ENCODE results near the gene LBHD2.

Gene LBHD2

DNA sequence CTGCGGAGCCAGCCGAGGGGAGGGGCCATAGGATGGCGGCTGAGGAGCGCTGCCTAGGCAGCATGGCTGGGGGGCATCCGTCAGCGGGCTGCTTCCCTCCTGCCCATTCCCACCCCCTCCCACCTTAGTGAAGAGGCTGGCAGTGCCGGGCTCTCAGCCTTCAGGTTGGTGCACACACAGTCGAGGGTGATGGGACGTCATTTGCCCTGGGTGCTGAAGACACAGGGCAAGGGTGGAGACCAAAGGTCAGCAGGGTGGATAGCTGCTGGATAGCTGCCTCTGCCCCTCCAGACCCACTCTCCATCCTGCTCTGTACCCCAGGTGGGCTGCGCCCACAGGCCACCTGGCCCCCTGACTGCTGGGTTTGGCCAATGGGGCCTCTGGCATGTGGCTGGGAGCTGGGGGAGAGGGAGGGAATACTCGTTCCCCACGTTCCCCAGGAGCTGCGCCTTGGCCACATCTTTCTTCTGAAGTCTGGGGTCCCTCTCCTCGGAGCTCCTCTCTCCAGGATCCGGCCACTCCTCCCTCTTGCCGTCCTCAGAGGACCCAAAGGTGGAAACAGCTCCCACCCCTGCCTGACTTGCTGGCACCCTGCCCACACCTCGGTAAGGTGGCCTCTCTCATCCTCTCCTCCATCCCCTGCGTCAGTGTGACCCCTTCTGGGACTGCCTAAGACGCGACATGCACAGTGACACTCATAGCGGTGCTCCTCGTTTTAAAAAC is 15.5 kb upstream of the LBHD2 start:
- no peak for DNase-seq

DNA sequence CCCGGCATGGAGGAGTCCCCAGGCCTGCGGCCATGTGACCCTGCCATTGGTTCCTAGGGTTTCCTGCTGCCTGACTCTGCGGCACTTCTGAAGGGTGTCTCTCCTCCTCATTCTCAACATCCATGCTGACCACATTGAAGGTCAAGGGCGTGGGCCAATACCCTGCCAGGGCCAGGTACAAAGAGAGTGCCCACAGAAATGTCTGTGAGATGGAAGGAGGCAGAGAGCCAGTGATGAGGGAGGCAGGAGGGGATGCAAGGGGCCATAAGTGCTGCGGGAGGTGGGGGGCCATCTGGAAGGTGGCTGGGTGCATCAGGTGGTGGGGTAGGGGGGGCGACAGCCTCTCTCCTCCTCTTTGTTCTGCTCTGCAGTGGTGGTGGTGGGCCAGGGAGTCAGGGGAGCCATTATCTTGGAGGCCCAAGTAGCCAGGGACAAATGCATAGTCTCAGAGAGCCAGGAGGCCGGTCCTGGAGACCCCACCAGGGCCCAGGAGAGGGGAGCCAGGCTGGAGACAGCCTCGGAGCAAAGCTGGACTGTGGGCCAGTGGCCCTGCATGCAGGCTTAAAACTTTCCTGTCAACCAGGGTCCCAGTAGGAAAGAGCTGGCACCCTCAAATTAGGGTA is 13.6 kb upstream of the LBHD2 start:
- no peak for DNase-seq

DNA sequence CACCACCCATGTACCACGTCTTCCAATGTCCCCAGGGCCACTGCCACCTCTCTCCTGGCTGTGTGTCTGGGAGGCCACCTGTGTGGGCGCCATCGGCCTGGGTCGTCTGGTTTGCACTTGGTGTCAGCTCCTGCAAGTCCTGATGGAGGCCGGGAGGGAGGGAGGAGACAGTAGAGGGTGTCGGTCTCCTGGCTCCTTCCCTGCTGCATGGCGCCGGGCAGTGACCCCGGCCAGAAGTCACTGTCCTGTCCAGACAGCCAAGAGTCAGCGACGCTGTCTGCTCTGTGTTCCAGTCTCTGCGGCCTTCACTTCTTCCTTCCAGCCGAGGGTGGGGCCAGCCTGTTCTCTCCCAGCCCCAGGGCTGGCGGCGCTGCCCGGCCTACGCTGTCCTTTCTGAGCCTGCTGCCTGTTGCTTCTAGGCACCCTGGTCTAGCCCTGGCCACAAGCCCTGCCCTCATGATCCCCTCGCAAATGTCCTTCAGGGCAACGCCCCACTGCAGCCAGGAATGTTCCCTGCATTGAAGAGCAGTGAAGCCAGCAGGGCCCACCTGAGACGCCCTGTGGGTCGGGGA is 13.0 kb upstream of the LBHD2 start:
- no peak for DNase-seq

DNA sequence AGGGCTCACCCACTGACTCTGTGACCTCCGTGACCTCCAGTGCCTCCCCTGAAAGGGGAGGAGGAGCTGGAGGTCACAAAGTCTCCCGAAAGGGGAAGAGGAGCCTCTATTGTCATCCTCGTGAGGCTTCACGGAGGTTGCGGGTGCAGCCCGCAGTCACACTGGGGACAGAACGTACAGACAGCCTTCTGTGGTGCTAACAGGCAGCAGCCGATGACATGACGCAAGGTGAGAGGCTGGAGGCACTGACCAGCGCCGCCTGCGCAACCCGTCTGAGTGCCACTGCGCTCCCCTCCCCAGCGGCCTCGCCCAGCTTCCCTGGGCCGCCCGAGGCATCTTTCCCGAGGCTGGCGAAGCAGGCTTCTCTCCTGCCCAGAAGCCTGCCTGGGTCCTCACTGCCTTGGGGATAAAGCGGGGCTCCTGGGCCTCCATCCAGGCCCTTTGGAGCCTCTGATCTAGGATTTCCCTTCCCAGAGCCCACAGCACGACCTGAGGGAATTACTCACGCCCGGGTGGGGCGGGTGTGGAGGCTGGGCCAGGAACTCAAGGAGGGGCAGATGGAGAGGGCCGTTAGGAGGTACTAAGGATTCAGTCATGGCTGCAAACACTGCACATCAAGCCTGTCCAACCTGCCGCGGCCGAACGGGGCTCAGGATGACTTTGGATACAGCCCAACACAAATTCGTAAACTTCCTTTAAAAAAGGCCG is 12.3 kb upstream of the LBHD2 start:
- DNase-seq = no peak

DNA sequence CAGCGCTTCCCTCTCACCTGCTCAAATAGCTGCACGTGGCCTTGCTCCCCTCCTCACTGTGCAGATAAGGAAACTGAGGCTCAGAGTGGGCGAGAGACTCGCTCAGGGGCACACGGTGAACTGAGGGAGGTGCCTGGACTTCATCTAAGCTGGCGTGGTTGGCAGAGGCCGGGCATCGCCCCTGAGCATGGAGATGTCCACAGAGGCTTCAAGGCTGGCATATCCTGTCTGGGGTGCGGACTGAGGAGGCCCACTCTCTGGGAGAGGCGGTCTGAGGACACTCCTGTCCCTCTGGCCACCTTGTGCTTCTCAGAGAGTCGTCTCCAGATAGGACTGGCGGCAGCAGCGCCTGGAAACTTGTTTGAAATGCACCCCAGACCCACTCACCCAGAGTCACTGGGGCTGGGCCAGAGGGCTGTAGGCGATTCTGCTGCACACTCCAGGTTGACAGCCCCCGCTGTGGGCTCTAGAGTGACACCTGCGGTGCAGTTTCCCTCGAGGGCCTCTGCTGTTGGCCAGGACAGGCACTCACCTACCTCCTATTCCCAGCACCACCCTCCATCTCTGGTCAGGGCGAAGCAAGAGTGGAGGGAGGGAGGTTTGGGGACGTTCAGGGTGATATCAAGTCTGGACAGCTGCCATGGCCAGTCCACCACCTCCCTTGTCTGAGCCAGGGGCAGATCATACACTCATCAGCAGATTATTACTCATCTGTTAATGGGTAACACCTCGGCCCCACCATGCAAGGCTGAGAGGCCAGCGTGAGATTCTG is 11.2 kb upstream of the LBHD2 start:
- no peak for DNase-seq

DNA sequence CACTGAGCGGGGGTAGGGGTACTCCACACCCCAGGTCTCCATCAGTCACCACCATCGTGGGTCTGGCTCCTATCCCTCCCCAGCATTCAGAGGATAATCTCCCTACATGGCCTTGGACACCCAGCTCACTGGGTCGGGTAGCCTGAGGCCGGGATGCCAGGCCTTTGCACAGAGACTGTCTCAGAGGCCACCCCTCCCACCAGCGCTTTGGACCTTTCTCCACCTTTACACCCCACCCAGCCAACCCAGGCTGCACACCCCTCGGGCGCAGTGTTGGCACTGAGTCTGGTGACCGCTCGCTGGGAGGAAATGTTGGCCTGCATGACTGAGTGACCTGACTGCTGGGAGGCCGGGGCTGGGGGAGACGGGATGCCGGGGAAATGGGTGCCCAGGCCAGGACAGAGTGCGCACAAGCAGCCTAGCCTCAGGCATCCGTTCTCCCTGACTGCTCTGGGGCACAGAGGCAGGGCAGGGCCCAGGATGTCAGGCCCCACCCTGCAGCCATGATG is 10.6 kb upstream of the LBHD2 start:
- no peak for DNase-seq

DNA sequence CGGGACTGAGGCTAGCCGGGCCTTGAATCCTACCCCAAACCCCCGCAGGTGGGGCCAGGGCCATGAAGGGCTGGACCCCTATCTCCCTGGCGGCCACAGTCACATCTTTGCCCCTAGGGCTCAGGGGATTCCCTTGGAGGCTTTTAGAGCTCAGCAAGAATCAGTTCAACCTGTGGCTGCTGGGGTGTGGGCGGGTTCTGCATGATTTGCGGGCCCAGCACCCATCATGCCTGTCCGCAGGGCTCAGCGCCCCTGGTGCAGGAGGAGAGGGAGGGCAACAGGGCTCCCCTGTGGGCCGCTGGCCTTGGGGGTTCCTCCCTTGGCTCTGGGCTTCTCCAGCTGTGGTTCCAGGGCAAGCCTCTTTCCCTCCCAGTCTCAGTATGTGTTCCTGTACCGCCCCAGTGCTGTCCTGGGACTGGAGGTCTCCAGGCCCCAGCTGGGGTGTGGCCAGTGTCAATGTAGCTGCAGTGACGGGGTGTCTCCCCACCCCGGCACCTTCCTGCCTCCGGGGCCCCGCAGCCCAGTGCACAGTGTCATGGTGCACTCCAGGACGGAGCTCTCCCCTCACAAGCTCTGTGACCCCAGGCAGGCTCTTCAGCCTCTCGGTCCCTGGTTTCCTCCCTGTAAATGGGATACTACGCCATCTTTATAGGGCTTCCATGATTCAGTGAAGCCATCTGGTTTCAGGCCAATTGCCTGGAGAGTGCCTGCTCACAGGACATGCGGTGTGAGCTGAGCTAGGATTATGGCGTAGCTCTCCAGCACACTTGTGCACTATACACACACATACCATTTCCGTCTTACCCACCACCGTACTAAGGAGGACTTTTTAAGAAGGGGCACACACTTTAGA is 9.9 kb upstream of the LBHD2 start:
- no peak for DNase-seq

DNA sequence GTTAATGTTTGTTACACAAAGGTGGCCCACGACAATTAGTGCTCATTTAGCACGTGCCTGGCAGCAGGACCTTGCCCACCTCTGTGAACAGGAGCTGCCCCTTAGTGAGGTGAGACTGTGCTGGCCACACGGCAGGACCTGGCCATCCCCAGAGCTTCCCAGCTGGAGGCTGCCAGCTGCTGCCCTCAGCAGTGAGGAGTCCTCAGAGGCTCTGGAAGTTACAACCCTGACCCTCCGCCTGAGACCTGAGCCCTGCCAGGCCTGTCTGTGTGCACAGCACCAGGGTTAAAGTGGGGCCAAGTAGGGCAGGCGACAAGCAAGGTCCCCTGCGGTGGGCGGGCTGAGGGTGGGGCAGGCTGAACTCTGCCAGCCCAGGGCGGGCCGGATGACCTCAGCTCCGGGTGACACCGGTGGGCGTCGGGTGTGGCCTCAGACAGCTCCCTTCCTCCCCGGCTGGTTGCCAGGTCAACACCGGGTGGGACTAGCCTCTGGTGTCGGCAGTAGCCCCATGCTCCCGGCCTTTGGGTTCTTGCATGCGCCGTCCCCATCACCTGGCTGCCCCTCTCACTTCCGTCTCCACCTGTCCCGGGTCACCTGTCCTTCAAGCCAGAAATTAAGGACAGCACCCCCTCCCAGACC is 9.2 kb upstream of the LBHD2 start:
- no peak for DNase-seq

DNA sequence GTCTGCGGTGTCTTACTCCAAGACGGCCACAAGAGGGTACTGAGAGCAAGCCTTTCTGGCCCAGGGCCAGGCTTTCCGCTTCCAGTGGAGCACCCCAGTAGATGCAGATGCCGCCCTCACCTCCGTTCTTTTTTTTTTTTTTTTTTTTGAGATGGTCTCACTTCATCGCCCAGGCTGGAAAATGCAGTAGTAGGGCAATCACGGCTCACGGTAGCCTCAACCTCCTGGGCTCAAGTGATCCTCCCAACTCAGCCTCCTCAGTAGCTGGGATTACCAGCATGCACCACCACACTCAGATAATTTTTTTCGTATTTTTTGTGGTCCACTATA is 5.6 kb upstream of the LBHD2 start:
- peak; percentile 78 for DNase-seq

DNA sequence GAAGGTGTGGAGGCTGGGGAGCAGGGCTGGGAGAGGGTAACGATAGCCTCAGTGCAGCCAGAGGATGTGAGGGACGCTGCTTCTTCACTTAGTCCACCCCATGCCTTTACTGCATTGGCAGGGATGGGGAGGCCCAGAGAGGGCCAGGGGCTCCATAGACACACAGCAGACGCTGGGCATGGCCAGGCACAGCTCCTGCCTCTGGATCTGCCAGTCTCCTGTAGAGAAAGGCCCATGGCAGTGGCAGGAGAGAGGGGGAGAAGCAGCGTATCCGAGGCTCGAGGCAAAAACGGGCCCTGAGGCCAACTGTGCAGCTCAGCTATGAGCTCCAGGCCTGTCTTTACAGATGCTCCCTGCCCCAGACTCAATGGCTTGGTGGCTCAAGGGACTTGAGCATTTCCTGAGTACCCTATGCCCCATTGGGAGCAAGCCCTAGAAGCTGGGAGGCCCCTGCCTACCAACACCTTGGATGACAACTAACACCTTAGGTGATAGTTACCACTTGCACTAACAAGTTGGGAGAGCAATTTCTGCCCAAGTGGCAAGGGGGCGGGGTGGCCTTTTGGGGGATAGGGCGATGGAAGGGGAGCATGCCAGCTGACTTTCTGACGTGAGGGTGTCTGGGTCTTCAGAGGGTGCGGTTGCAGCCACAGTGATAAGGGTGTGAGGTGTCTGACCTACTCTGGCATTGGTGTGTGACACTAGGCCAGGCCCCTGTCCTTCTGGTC is 5.0 kb upstream of the LBHD2 start:
- DNase-seq = no peak

DNA sequence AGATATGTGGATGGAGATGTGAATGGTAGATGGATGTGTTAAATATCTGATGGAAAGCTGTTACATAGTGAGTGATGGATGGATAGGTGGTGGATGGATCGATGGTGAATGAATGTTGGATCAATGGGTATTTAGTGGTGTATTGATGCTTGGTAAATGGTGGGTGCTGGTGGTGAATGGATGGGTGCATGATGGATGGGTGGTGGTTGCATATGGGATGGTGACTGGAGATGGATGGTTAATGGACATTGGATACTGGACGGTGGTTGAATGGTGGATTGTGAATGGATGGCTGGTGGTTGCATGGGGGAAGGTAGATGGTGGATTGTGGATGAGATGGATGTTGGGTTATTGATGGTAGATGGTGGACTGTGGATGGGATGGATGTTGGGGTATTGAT is 2.1 kb upstream of the LBHD2 start:
- DNase-seq = no peak

DNA sequence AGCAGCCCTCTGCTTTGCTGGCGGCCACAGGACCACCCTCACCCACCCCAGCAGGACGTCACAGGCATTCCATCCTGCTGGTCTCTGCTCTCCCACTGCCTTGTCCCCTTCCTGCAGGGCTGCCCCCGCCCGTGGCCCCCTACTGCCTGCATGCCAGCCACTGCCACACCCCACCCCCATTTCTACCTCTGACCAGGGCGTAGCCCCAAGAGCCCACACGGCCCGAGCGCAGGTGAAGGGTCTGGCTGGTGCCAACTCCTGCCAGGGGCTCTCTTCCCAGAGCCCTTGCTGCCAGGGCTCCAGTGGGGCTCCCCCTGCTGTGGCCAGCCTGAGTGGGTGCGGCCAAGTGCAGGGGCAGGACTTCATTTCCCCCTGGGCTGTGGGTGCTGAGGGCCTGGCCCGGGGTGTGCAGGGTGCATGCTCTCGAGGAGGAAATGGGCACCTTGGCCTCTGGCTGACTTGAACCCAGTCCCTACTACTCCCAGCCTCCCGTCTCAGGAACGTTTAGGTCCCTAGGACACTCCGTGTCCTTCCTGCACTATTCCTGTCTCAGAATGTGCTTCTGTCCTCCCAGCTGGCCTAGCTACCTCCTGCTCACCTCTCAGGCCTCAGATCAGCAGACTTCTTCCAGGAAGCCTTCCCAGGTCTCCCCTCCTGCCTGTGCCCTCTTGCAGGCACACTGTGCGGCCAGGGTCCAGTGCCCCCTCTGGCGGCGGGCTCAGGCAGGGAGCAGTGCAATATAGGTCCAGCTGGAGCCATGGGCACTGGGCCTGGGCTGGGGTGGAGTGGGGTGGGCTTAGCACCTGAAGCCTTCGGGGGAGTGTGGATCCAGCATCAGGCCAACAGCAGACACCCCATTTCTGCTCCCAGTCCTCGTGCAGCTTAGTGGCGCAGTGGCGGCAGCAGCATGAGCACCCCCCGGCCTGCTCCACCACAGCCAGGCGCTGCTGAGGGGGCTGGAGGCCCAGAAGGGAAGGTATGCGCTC is 1.4 kb downstream of the LBHD2 start:
- no peak for DNase-seq

DNA sequence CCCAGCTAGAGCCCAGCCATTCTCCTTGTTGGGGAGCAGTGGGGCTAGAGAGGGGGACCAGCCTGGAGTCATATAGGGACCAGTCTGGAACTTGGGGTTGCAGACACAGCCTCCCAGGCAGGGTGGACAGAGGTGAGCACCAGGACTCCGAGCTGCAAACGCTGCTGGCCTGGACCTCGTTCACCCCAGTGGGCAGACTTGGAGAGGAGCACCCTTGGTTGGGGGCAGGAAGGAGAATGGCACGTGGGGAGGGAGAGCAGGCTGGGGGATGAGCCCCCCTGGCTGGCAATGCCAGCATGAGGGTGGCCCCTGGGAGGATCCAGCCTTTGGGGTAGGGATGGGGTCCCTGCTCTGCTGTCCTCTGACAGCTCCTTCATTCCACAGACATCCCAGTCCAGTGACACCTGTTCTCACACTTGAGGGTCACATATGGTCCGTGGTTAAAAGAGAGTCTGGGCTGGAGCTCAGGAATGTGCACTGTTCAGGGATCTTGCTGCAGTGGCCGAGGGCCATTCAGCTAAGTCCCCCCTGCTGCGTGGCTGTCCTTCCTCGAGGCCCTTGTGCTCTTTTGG is 2.8 kb downstream of the LBHD2 start:
- no peak for DNase-seq

DNA sequence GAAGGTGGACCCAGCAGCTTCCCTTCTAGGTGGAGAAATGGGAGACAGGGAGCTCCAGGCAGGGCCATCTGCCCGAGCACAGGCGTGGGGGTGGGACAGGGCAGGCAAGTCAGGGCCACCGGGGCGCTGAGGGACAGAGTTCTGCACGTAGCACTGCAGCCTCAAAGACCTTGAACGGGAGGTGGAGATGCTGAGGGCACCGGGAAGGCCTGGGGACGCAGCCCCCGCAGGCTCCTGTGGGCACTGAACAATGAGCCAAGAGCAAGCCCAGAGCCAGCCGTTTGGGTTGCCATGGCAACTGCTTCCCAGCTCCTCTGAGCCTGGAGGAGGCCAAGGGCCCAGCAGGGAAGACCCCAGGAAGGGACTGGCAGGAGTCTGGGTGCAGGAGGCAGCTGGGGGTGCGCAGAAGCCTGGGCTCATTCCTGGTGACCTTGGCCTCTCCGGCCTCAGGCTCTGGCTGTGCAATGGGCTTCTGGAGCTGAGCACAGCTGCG is 3.4 kb downstream of the LBHD2 start:
- DNase-seq = no peak

DNA sequence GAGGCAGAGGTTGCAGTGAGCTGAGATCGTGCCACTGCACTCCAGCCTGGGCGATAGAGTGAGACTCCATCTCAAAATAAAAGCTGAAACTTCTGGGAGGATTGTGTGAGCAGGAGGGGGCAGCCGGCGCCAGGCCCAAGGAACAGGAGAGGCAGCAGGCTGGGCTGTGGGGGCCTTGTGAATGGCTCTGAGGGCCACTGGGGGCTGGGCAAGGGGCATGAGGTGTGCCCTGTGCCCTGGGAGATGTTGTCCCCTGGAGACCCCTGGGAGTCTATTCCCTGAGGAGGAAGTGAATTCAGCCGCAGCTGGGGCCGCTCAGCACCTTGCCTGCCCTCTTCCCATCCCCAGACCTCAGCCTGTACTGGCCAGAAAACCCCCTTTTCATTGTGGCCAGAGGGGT is 4.9 kb downstream of the LBHD2 start:
- no peak for DNase-seq

DNA sequence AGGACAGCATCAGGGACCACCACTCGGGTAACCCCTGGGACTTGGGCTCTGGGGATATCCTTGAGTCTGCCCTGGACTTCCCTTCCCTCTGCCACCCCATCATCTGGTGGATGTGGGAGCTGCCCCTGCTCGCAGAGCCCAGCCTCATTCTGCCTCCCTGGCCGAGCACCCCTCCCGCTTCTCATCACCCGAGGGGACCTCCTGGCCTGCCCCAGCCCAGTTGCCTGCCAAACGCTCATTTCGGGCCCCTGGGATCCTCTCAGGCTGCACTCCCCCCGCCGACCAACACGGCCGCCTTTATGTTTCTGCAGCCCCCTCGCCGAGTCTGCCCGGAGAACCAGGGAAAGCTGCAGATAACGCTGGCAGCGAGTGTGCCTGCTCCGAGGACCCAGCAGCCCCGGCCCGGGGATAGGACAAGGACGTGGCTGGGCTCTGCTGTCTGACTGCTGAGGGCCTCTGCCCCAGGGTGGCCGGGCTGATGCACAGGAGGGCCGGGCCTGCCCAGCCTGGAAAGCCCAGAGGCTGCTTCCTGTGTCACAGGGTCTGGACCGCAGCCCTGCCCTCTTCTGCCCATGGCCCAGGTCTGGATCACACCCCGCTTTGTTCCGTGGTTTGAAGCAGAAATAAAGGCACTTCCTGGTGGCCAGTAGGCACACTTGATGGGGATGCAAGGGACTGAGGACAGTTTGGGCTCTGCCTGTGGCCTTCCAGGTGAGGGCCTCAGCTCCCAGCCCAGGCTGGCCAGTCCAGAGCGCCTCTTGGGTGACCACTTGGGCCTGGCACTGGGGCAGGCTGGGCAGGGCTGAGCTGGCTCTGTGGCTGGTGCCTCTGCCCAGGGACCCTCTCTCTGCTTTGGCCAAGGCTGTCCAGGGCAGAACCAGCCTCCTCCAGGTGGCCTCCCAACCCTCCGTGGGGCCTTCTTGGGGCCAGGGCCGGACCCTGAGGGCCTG is 5.7 kb downstream of the LBHD2 start:
- no peak for DNase-seq

DNA sequence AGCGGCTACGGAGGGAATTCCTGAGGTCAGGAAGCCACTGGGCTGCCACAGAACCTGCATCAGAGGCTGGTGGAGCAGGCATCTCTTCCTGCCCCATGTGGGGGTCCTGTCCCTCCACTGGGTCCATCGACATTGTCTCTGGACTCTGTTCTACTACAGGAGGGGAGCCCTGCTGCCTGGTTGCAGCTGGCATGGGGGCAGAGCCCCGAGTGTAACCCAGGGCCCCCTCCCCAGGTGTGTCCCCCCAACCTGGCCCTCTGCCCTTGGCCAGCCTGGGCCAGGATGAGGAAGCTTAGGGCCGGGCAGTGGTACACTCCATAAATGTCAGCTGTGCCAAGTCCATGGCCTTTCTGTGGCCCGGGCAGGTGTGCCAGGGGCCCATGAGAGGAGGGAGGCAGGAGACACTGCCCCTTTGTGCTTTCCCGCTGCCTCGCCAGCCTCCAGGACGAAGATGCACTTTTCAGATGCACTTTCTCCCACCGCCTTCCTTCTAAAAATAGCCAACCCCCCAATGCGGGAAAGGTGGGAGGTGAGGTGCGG is 6.5 kb downstream of the LBHD2 start:
- no peak for DNase-seq

All from fibroblast of skin of scalp (primary cell).